OCI-LY3 (cell line): ENCODE results near the gene BMP2K.

ENCODE experiments used
- H2AFZ ChIP-seq: fragments of 200-600, 300-600 bp; shearing (Covaris generic); 2 replicates; pipeline ENCODE4 v1.6.0; 2014; ENCODE audit warnings: antibody characterized with exemption, low read depth, low read length
- H3K27ac ChIP-seq: fragments of 200-600, 300-600 bp; sonication (generic); 2 replicates; pipeline ENCODE4 v1.5.1; 2014; ENCODE audit warnings: mild to moderate bottlenecking, low read length, moderate library complexity, mixed read lengths
- H3K27me3 ChIP-seq: fragments of 200-600, 300-600 bp; sonication (generic); 2 replicates; pipeline ENCODE4 v1.6.1; 2014; ENCODE audit warnings: low read depth, low read length, mixed read lengths
- H3K36me3 ChIP-seq: fragments of 200-600, 300-600 bp; sonication (generic); replicated peaks from 2 replicates; pipeline ENCODE3; 2014; ENCODE audit warnings: low read depth, low read length, mixed read lengths
- H3K4me1 ChIP-seq: fragments of 300-600, 200-600 bp; sonication (generic); 2 replicates; pipeline ENCODE4 v1.6.1; 2014; ENCODE audit warnings: low read length, mixed read lengths
- H3K4me2 ChIP-seq: fragments of 200-600, 300-600 bp; sonication (generic); 2 replicates; pipeline ENCODE4 v1.6.1; 2014; ENCODE audit warnings: low read length, mixed read lengths
- H3K4me3 ChIP-seq: fragments of 300-600, 200-600 bp; sonication (generic); 2 replicates; pipeline ENCODE4 v1.5.1; 2014; ENCODE audit warnings: antibody characterized with exemption, mild to moderate bottlenecking, low read length, moderate library complexity
- H3K79me2 ChIP-seq: fragments of 300-600, 200-600 bp; shearing (Covaris generic); 2 replicates; pipeline ENCODE4 v1.6.1; 2014; ENCODE audit warnings: mild to moderate bottlenecking, low read length, mixed read lengths
- H3K9ac ChIP-seq: fragments of 300-600, 200-600 bp; shearing (Covaris generic); 2 replicates; pipeline ENCODE4 v1.6.0; 2014; ENCODE audit warnings: mild to moderate bottlenecking, low read length, moderate library complexity
- H3K9me3 ChIP-seq: fragments of 200-600, 300-600 bp; shearing (Covaris generic); 2 replicates; pipeline ENCODE4 v1.6.1; 2014; ENCODE audit warnings: low read length, mixed read lengths; ENCODE audit not compliant: insufficient read depth
- H4K20me1 ChIP-seq: fragments of 200-600, 300-600 bp; sonication (generic); 2 replicates; pipeline ENCODE4 v1.6.1; 2016; ENCODE audit warnings: low read length, mixed read lengths; ENCODE audit not compliant: insufficient read depth
- CTCF ChIP-seq: fragments of 200-600, 300-600 bp; sonication (generic); IDR thresholded peaks from 2 replicates; pipeline ENCODE4 v1.5.1; 2014; ENCODE audit warnings: antibody characterized with exemption, low read length, low read depth
- EZH2phosphoT487 ChIP-seq: fragments of 200-600 bp; shearing (Covaris generic); IDR thresholded peaks from 2 replicates; pipeline ENCODE4 v1.6.1; 2018; ENCODE audit warnings: antibody characterized with exemption, mixed run types, low read depth

The BMP2K gene

GRCh38 chr4:78809295-78809694 is 33.1 kb downstream of the BMP2K start:
- H3K9me3 ChIP-seq: no peaks in the 10 kb centered on the region

GRCh38 chr4:78809928-78810835 is 34.0 kb downstream of the BMP2K start:
- no peak overlapping the region for H3K27ac ChIP-seq
- H3K4me3 ChIP-seq: no peak overlapping the region
- no peak overlapping the region for H3K9ac ChIP-seq
- peaks cover 22% of the 10 kb centered on the region; the same call in 1 of the 2 replicates for H4K20me1 ChIP-seq
- peaks cover 18% of the 10 kb centered on the region for H3K36me3 ChIP-seq
- no peaks in the 10 kb centered on the region for H3K27me3 ChIP-seq
- TF ChIP-seq CTCF (no peak), EZH2phosphoT487 (no peak)
- peaks cover 91% of the 10 kb centered on the region for H3K79me2 ChIP-seq
- H3K9me3 ChIP-seq: no peaks in the 10 kb centered on the region
- no peak overlapping the region for H2AFZ ChIP-seq
- no peak overlapping the region for H3K4me2 ChIP-seq
- H3K4me1 ChIP-seq: no peaks in the 10 kb centered on the region

More at GRCh38 chr4:78809295-78809694, 33.1 kb downstream of the BMP2K start:
- Histone ChIP-seq H2AFZ (no peak overlapping the region), H3K27ac (no peak overlapping the region), H3K27me3 (no peaks in the 10 kb centered on the region), H3K79me2 (peaks cover 93% of the 10 kb centered on the region), H3K9ac (no peak overlapping the region), H3K4me1 (no peaks in the 10 kb centered on the region), H4K20me1 (peaks cover 22% of the 10 kb centered on the region; the same call in 1 of the 2 replicates), H3K4me2 (no peak overlapping the region), H3K4me3 (no peak overlapping the region), H3K36me3 (peaks cover 14% of the 10 kb centered on the region)
- TF ChIP-seq EZH2phosphoT487 (no peak), CTCF (no peak)

GRCh38 chr4:78811034-78811433 is 34.9 kb downstream of the BMP2K start:
- TF ChIP-seq EZH2phosphoT487: no peak
- no peak for TF ChIP-seq CTCF
- Histone ChIP-seq H3K9ac (no peak overlapping the region), H3K4me3 (no peak overlapping the region), H3K27me3 (no peaks in the 10 kb centered on the region), H2AFZ (no peak overlapping the region), H3K4me2 (no peak overlapping the region), H3K27ac (no peak overlapping the region), H3K79me2 (peaks cover 87% of the 10 kb centered on the region), H3K36me3 (peaks cover 18% of the 10 kb centered on the region), H3K4me1 (no peaks in the 10 kb centered on the region), H4K20me1 (peaks cover 25% of the 10 kb centered on the region; the same call in 1 of the 2 replicates), H3K9me3 (no peaks in the 10 kb centered on the region)

- Histone ChIP-seq H3K27me3 (no peaks in the 10 kb centered on the region), H3K36me3 (peaks cover 11% of the 10 kb centered on the region), H4K20me1 (peaks cover 16% of the 10 kb centered on the region), H3K9ac (no peak overlapping the region), H2AFZ (no peak overlapping the region), H3K79me2 (peaks cover 43% of the 10 kb centered on the region), H3K27ac (no peak overlapping the region), H3K9me3 (no peaks in the 10 kb centered on the region), H3K4me2 (no peak overlapping the region), H3K4me1 (peaks cover 4% of the 10 kb centered on the region; the same call in 1 of the 2 replicates), H3K4me3 (no peak overlapping the region)
- TF ChIP-seq EZH2phosphoT487 (no peak), CTCF (no peak)
These were observed 42.5 kb downstream of the BMP2K start for GRCh38 chr4:78818530-78819079.
